ENCODE measurements around the gene SH3D19. TPM values are rescaled to one million over a fixed set of nuclear protein-coding genes. Genes with fewer than 3 reads are reported as not detected.

Gene SH3D19
- polyA plus RNA-seq, 3 donors: not detected

DNA sequence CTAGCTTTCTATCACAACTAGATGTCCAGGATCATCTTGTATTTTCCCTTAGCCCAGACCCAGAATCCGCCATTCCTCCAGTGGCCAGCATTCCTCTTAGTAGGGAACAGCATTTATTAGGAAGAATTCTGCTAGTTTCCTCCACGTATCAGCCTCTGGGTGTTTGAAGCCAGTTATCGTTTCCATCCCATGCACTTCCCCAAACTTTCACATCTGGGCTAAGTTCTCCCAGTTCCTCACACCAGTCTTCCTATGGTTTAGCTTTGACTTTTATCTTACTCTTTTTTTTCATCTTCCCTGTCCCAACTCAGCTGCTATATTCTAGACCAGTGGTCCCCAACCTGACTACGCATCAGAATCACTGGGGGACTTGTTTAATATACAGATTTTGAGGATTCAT is 101.9 kb downstream of the SH3D19 start:
- H3K9me3 Mint-ChIP-seq: no peaks in the 10 kb centered on the region
- H3K4me1 Mint-ChIP-seq: no peaks in the 10 kb centered on the region
- Histone ChIP-seq H3K27me3 (ENCODE audit: control insufficient read depth in 2 of 2, insufficient read depth in 2 of 2, low read length in 2 of 2) (no peaks in the 10 kb centered on the region), H3K36me3 (replicated peaks in 1 of 2; ENCODE audit: control insufficient read depth in 1 of 2, insufficient read depth in 2 of 2, low read length in 2 of 2) (no peaks in the 10 kb centered on the region), H3K9ac (ENCODE audit: insufficient read depth, low read length, poor library complexity, severe bottlenecking) (no peak overlapping the region), H3K9me3 (replicated peaks in 1 of 2; ENCODE audit: control insufficient read depth in 1 of 2, insufficient read depth in 1 of 2, low read length in 2 of 2) (no peaks in the 10 kb centered on the region), H4K20me1 (ENCODE audit: insufficient read depth, low read length) (no peaks in the 10 kb centered on the region), H3K4me1 (ENCODE audit: control insufficient read depth in 1 of 2, insufficient read depth in 2 of 2, low read length in 2 of 2) (no peaks in the 10 kb centered on the region), H3K79me2 (ENCODE audit: insufficient read depth, low read length) (no peaks in the 10 kb centered on the region), H3K27ac (ENCODE audit: low read depth in 1 of 2, low read length in 2 of 2) (no peak overlapping the region), H3K4me2 (replicated peaks; ENCODE audit: extremely low read depth, low read length, poor library complexity, severe bottlenecking) (no peak overlapping the region), H2AFZ (ENCODE audit: insufficient read depth, low read depth, low read length, poor library complexity, severe bottlenecking) (no peak overlapping the region), H3K4me3 (replicated peaks in 1 of 3; ENCODE audit: low read depth in 2 of 3, low read length in 3 of 3) (no peak overlapping the region)
- TF ChIP-seq, protein P1, sequence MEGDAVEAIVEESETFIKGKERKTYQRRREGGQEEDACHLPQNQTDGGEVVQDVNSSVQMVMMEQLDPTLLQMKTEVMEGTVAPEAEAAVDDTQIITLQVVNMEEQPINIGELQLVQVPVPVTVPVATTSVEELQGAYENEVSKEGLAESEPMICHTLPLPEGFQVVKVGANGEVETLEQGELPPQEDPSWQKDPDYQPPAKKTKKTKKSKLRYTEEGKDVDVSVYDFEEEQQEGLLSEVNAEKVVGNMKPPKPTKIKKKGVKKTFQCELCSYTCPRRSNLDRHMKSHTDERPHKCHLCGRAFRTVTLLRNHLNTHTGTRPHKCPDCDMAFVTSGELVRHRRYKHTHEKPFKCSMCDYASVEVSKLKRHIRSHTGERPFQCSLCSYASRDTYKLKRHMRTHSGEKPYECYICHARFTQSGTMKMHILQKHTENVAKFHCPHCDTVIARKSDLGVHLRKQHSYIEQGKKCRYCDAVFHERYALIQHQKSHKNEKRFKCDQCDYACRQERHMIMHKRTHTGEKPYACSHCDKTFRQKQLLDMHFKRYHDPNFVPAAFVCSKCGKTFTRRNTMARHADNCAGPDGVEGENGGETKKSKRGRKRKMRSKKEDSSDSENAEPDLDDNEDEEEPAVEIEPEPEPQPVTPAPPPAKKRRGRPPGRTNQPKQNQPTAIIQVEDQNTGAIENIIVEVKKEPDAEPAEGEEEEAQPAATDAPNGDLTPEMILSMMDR (IDR thresholded peaks at IDR 0.05): no peak
- WGBS (ENCODE audit: insufficient coverage): 29% methylated on average over 3 of the region's 4 CpGs
- peak overlapping the region in 1 of 7 donors; percentile 2 for H3K27ac Mint-ChIP-seq
- no peak overlapping the region for H3K4me3 Mint-ChIP-seq
- DNase-seq: no peak
- intact Hi-C loops (cut with micrococcal nuclease): no loop called here
- H3K27me3 Mint-ChIP-seq (ENCODE audit: low read depth in 3 of 3): peaks cover 0 to 3% (median 2%) of the 10 kb centered on the region in 3 donors
- H3K36me3 Mint-ChIP-seq: no peaks in the 10 kb centered on the region

DNA sequence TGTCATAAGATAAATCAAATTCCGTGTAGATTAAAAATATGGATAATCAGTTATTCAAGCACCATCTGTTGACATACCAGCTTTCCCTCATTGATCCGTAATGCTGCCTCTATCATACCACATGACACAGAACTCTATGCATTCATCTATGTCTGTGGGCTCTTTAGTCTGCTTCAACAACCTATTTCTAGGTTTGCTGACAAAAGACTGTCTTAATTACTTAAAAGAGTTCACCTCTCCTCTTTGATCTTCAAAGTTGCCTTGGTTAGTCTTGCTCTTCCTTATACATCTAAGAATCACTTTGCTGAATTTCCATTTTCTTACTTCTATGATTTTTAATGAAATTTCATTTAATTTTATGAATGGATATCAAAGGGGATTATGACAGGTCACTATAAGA is 105.5 kb downstream of the SH3D19 start:
- Mint-ChIP-seq H3K36me3 (no peaks in the 10 kb centered on the region), H3K4me1 (no peaks in the 10 kb centered on the region), H3K9me3 (peaks cover 0 to 3% (median 0%) of the 10 kb centered on the region in 7 donors), H3K27ac (no peak overlapping the region), H3K27me3 (ENCODE audit: low read depth in 3 of 3) (peaks cover 0 to 4% (median 3%) of the 10 kb centered on the region in 3 donors), H3K4me3 (no peak overlapping the region)
- Histone ChIP-seq H3K4me1 (ENCODE audit: control insufficient read depth in 1 of 2, insufficient read depth in 2 of 2, low read length in 2 of 2) (no peaks in the 10 kb centered on the region), H3K36me3 (replicated peaks in 1 of 2; ENCODE audit: control insufficient read depth in 1 of 2, insufficient read depth in 2 of 2, low read length in 2 of 2) (no peaks in the 10 kb centered on the region), H3K4me3 (replicated peaks in 1 of 3; ENCODE audit: low read depth in 2 of 3, low read length in 3 of 3) (no peak overlapping the region), H3K9ac (ENCODE audit: insufficient read depth, low read length, poor library complexity, severe bottlenecking) (no peak overlapping the region), H3K9me3 (replicated peaks in 1 of 2; ENCODE audit: control insufficient read depth in 1 of 2, insufficient read depth in 1 of 2, low read length in 2 of 2) (no peaks in the 10 kb centered on the region), H2AFZ (ENCODE audit: insufficient read depth, low read depth, low read length, poor library complexity, severe bottlenecking) (no peak overlapping the region), H3K79me2 (ENCODE audit: insufficient read depth, low read length) (no peaks in the 10 kb centered on the region), H3K4me2 (replicated peaks; ENCODE audit: extremely low read depth, low read length, poor library complexity, severe bottlenecking) (no peak overlapping the region), H4K20me1 (ENCODE audit: insufficient read depth, low read length) (no peaks in the 10 kb centered on the region), H3K27ac (ENCODE audit: low read depth in 1 of 2, low read length in 2 of 2) (no peak overlapping the region), H3K27me3 (ENCODE audit: control insufficient read depth in 2 of 2, insufficient read depth in 2 of 2, low read length in 2 of 2) (no peaks in the 10 kb centered on the region)
- intact Hi-C loops (cut with micrococcal nuclease): no loop called here
- WGBS (ENCODE audit: insufficient coverage): no CpG with 5 or more reads among the region's 2 CpGs
- DNase-seq: no peak
- TF ChIP-seq, protein P1 (IDR thresholded peaks at IDR 0.05): no peak

All from CD14-positive monocyte (primary cell).